ENCODE measurements around the gene MYO5B.
"Not testable (repeated sequence)": the region's sequence is repeated elsewhere in the genome, so short reads cannot be mapped to it uniquely, and the experiment has no call there.

The MYO5B gene

GRCh38 chr18:49910019-49910418 lies 284.9 kb downstream of the MYO5B start:
- no peak for DNase-seq

DNA sequence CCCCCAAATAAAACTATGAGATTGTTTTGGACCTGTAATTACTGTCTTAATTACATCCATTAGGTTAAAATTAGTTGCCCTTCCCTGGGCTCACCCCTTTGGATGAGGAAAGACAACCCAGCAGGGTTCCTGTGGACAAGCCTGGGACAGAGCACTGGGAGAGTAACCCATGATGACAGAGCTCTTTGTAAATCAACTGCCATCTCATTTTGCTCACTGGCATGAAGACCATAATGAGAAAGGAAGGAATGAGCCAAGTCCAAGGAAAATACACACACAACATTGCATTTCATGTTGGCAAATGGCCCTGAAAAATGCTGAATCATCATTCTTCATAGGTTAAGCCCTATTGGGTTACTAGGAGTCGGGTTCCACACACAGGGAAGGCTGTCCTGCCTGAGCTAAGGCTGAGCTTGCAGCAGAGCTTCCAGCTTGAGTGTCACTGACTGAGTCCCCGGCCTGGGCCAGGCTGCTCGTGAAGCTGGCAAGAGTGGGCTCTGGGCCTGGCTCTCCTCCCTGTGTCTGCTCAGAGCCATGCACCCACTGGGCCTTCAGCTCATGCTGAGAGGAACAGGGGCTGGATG lies 287.5 kb downstream of the MYO5B start:
- no peak for DNase-seq

DNA sequence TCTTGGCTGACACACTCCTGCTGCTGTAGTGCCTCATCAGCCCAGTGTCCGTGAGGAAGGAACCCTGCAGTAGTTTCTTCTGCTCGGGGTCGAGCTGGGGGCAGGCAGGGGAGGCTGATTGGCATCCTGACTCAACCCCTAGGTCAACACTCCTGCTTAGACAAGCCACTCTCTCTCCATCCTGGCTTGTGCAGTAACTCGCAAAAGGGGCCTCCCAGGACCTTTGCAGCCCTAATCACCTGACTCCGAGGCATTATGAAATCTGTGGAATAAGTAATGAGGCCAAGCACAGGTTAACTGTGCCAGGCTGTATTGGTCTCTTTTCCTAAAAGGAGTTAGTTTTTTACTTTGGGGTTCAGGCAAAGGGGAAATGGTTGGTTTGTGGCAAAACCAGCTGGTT lies 289.2 kb downstream of the MYO5B start:
- no peak for DNase-seq

DNA sequence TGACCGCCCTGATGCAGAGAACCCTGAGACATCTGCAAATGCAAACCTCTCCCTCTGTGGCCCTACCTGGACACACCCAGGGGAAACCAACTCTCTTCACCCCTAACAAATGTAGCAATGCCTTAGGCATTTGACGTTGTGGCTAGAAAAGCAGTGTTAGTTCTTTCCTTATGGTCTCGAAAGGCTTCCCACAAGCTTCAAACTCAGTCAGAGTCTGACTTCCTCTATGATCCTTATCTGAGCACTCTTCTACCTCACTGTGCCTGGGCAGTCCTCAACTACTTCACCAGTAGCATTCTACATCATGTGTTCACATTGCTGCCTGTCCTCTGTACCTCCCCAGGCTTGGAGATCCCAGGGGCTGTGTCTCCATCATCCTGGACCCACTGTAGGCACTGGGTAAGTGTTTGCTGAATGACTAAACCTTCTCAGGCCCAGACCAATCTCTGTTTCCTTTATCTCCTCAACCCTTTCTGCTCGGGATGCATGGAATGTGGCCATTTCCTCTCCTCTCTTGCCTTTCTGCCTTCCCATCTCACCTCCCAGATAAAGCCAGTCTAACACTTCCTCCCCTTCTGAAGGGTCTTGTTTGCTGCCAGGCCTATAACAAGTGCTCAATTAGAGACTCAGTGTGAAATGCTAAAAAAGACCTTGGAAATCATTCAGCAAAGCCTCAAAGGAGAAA lies 289.9 kb downstream of the MYO5B start:
- DNase-seq: no peak

- no peak for DNase-seq
Observed at GRCh38 chr18:49901862-49902340, 293.0 kb downstream of the MYO5B start.

DNA sequence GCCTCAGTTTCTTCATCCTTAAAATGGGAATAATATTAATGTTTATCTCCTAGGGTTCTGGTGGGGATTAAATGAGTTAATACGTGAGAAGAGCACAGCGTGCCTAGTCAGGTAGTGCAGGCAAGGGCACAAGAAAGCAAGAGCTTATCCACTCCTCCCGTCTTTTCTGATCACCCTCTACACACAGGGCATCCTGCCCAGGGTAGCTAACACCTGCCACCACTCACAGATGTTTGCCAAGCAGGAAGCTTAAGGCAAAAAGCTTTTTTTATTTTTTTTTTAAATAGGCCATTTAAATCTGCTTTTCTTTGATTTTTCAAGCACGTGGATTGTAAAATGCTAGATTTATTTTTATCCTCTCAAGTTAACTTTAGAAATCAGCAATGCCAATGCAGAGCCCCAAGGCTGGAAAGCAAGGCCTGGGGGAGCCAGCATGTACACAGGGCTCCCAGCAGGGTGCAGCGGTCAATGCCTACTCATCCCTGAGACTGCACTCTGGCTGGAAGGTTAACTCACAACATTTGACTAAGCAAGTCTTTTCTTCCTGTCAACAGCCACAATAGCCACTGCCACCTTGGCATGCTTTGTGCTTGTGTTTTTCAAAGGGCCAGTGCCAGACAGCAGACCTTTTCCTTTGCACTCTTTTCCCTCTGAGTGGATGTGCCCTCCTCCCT lies 295.2 kb downstream of the MYO5B start:
- no peak for DNase-seq

DNA sequence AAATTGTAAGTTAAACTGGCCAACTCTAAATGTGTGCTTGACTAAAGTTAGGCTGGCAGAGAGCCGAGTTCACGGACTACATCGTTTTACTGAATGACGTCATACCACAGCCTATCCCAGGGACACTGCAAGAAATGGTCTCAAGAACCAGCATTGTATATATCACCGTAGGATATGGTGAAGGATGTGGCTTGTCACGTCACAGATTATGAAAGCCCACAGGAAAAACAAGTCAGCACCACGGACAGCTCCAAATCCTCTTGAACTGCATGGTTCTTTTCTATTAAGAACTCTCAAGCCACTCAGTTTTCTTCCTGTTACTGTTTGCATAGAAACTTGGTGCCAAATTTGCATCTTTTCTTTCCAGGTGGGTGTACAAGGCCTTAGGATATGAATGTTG lies 296.5 kb downstream of the MYO5B start:
- DNase-seq: no peak

DNA sequence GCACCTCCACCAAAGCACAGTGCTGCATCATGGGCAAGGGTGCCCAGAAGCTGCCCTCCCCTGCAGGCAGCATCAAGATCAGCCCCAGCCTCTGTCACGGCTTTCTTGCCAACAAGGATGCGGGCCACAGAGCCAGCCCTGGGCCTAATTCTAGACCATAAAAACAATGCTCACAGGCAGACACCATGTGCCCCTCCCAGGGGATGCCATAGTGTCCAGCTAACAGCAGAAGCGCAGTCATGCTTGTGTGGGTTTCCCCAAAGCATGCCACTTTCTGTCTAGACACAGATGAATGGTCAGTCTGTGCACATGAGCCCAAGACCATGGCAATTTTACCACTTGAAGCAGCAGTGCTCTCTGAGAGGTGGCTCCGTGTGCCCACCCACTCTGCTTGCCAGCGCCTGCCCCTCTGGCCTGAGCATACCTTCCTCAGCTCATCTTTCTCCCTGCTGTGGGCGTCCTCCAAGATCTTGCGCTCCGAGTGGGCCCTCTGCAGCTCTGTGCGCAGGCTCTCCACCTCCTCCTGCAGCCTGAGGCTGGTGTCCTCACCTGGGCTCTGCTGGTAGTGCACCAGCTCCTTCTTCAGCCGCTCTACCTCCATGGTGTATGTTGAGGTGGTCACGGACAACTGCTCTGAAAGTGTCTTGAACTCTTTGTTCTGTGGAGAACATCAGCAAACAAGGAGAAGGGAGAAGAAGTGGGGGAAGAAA lies 300.3 kb downstream of the MYO5B start:
- no peak for DNase-seq

GRCh38 chr18:49893036-49893435 lies 301.9 kb downstream of the MYO5B start:
- DNase-seq: no peak

DNA sequence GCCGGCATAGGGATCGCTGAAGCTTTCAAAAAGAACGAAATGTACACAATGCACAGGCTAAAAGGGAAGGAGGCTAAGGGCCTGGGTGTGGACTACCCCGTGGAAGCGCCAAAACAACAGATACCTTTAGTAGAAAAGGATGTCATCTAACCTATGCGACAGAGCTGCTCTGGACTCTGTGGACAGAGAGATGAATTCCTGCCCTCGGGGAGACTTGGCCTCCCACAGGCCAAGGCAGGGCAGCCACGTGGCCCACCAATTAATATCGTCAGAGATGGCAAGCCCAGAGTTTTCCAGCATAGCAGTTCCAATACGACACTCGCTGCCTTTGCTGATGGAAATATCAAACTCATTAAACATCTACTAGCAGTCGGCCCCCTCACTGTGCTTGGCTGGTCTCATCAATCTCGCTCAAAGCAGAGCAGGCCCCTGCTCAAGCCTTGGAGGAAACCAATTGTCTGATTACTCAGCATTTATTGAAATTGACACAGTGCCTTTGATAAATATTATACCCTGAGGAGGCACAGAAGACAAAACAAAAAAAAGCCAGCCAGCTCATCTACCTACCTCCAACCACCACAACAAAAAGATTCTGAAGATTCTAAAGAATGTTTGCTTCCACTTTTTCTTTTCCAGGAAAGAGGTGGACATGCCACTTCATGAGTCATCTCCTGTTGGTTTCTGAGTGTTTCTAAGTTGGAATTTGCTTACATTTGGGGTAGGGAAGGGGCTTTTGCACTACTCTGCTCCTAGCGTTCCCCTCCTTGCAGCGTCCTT lies 302.6 kb downstream of the MYO5B start:
- no peak for DNase-seq

DNA sequence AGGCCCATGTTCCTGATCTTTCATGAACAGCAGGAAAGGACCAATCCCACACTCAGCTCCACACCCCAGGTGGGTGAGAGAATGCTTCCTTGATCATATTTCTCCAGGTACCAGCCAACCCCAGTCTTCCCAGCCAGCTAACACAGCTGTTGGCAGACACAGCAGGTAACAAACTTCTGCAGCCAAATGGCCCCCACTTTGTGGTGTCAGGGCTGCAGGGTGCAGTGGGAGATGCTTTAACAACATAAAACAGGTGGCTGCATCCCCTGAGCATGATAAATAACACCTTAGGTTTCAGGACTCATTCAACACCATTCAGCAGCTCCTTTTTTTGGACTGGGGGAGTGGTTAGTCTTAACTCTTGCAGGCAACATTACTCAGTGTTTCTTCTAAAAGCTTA lies 304.9 kb downstream of the MYO5B start:
- DNase-seq: no peak

DNA sequence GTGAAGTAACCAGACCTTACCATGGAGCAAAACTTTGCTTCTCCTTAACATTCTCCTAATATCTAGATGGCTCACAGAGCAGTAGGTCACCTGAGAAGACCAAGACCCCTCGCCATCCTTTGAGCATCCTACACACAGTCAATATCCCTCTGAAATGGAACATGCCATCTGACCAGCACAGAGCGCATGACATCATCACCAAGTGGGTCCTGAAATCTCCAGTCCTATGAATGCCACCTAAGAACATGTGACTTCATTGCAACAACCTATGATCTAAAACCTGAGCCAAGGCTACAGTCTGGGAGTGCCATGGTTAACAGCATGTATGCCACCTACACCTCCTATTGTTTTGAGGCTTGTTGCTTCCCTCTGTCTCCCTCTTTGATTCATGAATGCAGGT lies 305.4 kb downstream of the MYO5B start:
- not testable (repeated sequence) for DNase-seq

DNA sequence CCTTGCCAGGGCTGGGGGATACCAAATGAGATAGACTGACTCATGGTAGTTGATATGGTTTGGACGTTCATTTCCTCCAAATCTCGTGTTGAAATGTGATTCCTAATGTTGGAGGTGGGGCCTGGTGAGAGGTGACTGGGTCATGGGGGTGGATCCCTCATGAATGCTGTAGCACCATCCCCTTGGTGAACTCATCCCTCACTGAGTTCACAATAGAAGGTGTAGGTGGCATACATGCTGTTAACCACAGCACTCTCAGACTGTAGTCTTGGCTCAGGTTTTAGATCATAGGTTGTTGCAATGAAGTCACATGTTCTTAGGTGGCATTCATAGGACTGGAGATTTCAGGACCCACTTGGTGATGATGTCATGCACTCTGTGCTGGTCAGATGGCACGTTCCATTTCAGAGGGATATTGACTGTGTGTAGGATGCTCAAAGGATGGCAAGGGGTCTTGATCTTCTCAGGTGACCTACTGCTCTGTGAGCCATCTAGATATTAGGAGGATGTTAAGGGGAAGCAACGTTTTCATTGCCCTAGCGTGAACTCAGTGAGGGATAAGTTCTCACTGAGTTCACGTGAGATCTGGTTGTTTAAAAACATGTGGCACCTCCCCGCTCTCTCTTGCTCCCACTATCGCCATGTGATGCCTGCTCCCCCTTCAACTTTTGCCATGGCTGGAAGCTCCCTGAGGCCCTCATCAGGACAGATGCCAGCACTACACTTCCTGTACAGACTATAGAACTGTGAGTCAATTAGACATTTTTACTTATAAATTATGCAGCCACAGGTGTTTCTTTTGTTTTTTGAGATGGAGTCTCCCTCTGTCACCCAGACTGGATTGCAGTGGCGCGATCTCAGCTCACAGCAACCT lies 307.8 kb downstream of the MYO5B start:
- DNase-seq: no peak

DNA sequence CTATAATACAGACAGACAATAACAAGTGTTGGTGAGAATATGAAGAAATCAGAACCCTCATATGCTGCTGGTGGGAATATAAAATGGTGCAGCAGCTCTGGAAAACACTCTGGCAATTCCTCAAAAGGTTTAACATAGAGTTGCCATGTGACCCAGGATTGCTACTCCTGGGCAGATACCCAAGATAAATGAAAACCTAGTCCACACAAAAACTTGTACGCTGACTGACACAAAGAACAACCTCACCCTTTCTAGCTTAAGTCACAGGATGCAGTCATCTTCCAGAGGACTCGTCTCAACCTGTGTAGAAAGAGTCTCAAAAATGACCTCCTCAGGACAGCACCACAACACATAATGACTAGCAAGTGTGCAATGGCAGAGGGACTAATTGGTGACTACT lies 310.0 kb downstream of the MYO5B start:
- no peak for DNase-seq

DNA sequence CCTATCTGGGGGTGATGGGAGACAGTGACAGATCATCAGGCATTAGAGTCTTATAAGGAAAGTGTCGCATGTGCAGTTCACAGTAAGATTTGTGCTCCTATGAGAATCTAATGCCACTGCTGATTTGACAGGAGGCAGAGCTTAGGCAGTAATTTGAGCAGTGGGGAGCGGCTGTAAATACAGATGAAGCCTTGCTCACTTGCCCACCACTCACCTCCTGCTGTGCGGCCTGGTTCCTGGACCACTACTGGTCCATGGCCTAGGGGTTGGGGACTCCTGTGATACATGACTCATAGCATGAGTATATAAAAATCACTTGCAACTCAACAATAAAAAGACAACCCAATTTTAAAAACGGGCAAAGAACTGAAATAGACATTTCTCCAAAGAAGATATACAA lies 310.5 kb downstream of the MYO5B start:
- no peak for DNase-seq

GRCh38 chr18:49880661-49881060 lies 314.3 kb downstream of the MYO5B start:
- no peak for DNase-seq

GRCh38 chr18:49879271-49879580 lies 315.7 kb downstream of the MYO5B start:
- DNase-seq: no peak

- no peak for DNase-seq
Observed at GRCh38 chr18:49878567-49879270, 316.2 kb downstream of the MYO5B start.

- DNase-seq: no peak
Observed at GRCh38 chr18:49878015-49878414, 316.9 kb downstream of the MYO5B start.

DNA sequence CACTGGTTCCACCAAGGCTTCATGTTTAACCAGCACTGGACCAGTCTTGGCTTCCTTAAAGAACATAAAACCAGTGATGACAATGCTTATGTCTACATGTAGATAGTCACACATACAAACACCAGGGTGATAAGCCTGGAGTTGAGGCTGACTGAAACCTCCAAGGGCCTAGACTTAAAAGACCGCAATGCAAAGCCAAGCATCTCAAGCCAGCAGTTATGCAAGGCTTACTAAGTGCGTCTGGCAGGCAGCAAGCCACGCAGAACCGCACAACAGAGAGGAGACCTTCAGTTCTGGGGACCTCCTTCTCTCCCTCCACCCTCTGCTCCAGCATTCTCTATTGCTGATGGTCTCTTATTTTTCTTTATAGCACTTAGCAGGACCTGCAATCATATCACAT lies 318.4 kb downstream of the MYO5B start:
- DNase-seq: no peak

- no peak for DNase-seq
Observed at GRCh38 chr18:49875783-49876182, 319.2 kb downstream of the MYO5B start.

All from NCI-H1436 (cell line).